ENCODE results near the gene CHML. TPM values are rescaled to one million over a fixed set of nuclear protein-coding genes. Genes with fewer than 3 reads are reported as not detected.

Gene CHML
- total and polyA plus RNA-seq, 2 experiments from 2014 or later = 19.9 to 66.8 TPM

GRCh38 chr1:241617426-241617825 lies 22.7 kb downstream of the CHML start:
- no peak overlapping the region for H3K4me3 Mint-ChIP-seq
- no peak for ATAC-seq

More at GRCh38 chr1:241617426-241617825, 22.7 kb downstream of the CHML start:
- H3K27ac Mint-ChIP-seq = no peak overlapping the region
- H3K9me2 ChIP-seq (ENCODE audit: insufficient read depth) = no peaks in the 10 kb centered on the region
- H3K4me2 ChIP-seq = no peak overlapping the region
- H2AFZ ChIP-seq = no peak overlapping the region
- H3K79me2 ChIP-seq (replicated peaks; ENCODE audit: insufficient read depth) = no peaks in the 10 kb centered on the region
- H3F3A ChIP-seq (replicated peaks; ENCODE audit: low read depth) = no peaks in the 10 kb centered on the region
- no peak for TF ChIP-seq ZNF462 (CRISPR knock-in tag; IDR thresholded peaks at IDR 0.05)
- no peak for TF ChIP-seq STAT1 (IDR thresholded peaks at IDR 0.05; ENCODE audit: unreplicated experiment)
- no peak for TF ChIP-seq ETS1 (IDR thresholded peaks at IDR 0.05)
- no peak for TF ChIP-seq ZNF331 (CRISPR knock-in tag; IDR thresholded peaks at IDR 0.05; ENCODE audit: low read depth)
- no peak for TF ChIP-seq CTCF (conservative IDR thresholded peaks at IDR 0.05; ENCODE audit: low read depth in 2 of 2)
- TF ChIP-seq NANOG (IDR thresholded peaks at IDR 0.05; ENCODE audit: borderline replicate concordance) = no peak
- TF ChIP-seq CREB1 (CRISPR knock-in tag; IDR thresholded peaks at IDR 0.05; ENCODE audit: low read depth) = no peak
- TF ChIP-seq REST (IDR thresholded peaks at IDR 0.05; ENCODE audit: unreplicated experiment) = no peak
- no peak for TF ChIP-seq EZH2phosphoT487 (IDR thresholded peaks at IDR 0.05; ENCODE audit: unreplicated experiment)
- no peak for TF ChIP-seq JUNB (IDR thresholded peaks at IDR 0.05; ENCODE audit: unreplicated experiment)
- DNase-seq (ENCODE audit: low spot score) = no peak
- no peaks in the 10 kb centered on the region for H3K36me3 ChIP-seq (ENCODE audit: insufficient read depth)
- 0 out of 2 replicates have a peak, but pooled peaks cover 5% of the 10 kb centered on the region for H4K20me1 ChIP-seq (replicated peaks; ENCODE audit: insufficient read depth)
- no peak overlapping the region for H3K4me3 ChIP-seq
- no peak overlapping the region for H3K27ac ChIP-seq (ENCODE audit: low read depth)
- no peaks in the 10 kb centered on the region for H3K27me3 ChIP-seq (ENCODE audit: insufficient read depth)
- H3K4me1 Mint-ChIP-seq = no peaks in the 10 kb centered on the region
- H3K27me3 Mint-ChIP-seq (ENCODE audit: insufficient read depth, low read depth, poor library complexity) = peaks cover 6% of the 10 kb centered on the region
- H3K36me3 Mint-ChIP-seq (ENCODE audit: low read depth) = no peaks in the 10 kb centered on the region
- H3K4me1 ChIP-seq (ENCODE audit: insufficient read depth) = no peaks in the 10 kb centered on the region
- H3K9me3 Mint-ChIP-seq = no peaks in the 10 kb centered on the region

All from GM23338 (cell line).